HepG2 (cell line): ENCODE measurements around the gene FTCD. TPM values are rescaled to one million over a fixed set of nuclear protein-coding genes. Genes with fewer than 3 reads are reported as not detected.
A peak's percentile ranks its signal among the peaks of the same experiment; 100 is the strongest.

Experiments used
- ATAC-seq: fragments of 200-7000 bp; cut with Tn5 transposase; 3 replicates; pipeline ENCODE4 v1.9.1; 2020; ENCODE audit warnings: mild to moderate bottlenecking, moderate library complexity
- BruUV-seq: library from RNA; stranded (reverse); fragments of 400-500 nt; replicated peaks from 2 replicates; lab custom pipeline; 2021; lab: Mats Ljungman, UMichigan
- CTCF ChIA-PET: fragments of 300-600 bp; formaldehyde crosslinking; extraction: SDS; loops from one replicate; lab custom pipeline; 2021; ENCODE audit warnings: low total read pairs, inconsistent platforms, low intra/inter-chr PET ratio; lab: Yijun Ruan, JAX
- POLR2A ChIA-PET: fragments of 350-600 bp; sonication (Branson Sonifier 250); formaldehyde crosslinking; loops from one replicate; lab custom pipeline; 2020; ENCODE audit warnings: antibody characterized with exemption, inconsistent platforms; lab: Yijun Ruan, JAX
- DNase-seq: peaks from one replicate; pipeline ENCODE4 v3.0.0-alpha.2; 2015; ENCODE audit warnings: low spot score
- FAIRE-seq: peaks from 3 replicates; lab custom pipeline; 2011; peaks lifted over from hg19 to GRCh38; lab: Jason Lieb, UNC
- H2AFZ ChIP-seq: one replicate; pipeline ENCODE4 v1.6.1; 2011; ENCODE audit warnings: low read length, inconsistent platforms
- H3K27ac ChIP-seq: fragments of 300-600 bp; 3 replicates; pipeline ENCODE4 v1.8.0; 2011; ENCODE audit warnings: mixed run types, mild to moderate bottlenecking, mixed read lengths, low read length, inconsistent platforms; ENCODE audit not compliant: insufficient read depth; ENCODE audit errors: extremely low read length
- H3K27me3 ChIP-seq, 2 experiments: fragments of 200-600 bp in 1 of 2; 2 replicates in 1 of 2; 3 replicates in 1 of 2; pipeline versions ENCODE4 v1.6.0 to v1.8.0; 2011; ENCODE audit warnings: low read length in 2 of 2, mild to moderate bottlenecking in 2 of 2, moderate library complexity in 2 of 2, inconsistent platforms in 1 of 2; ENCODE audit not compliant: insufficient read depth in 2 of 2, control insufficient read depth in 1 of 2
- H3K36me3 ChIP-seq, 2 experiments: fragments of 200-600 bp in 1 of 2; replicated peaks in 1 of 2; 2 replicates in 1 of 2; 3 replicates in 1 of 2; pipeline versions ENCODE4 v1.5.1 to v1.8.0; 2011; ENCODE audit warnings: low read length in 2 of 2, inconsistent platforms in 1 of 2; ENCODE audit not compliant: insufficient read depth in 2 of 2, control insufficient read depth in 1 of 2
- H3K4me1 ChIP-seq: 2 replicates; pipeline ENCODE4 v1.5.1; 2012; ENCODE audit warnings: low read length, inconsistent platforms; ENCODE audit not compliant: insufficient read depth
- H3K4me2 ChIP-seq: 2 replicates; pipeline ENCODE4 v1.6.0; 2011; ENCODE audit warnings: low read depth, low read length, inconsistent platforms
- H3K4me3 ChIP-seq, 3 experiments: fragments of 200-600 bp in 1 of 3; sonication (generic), shearing (Covaris generic) in 1 of 3; replicated peaks in 1 of 3; 2 replicates each; pipeline ENCODE4 v1.5.1; 2011 to 2016; ENCODE audit warnings: low read length in 3 of 3, inconsistent platforms in 2 of 3, low read depth in 2 of 3, mild to moderate bottlenecking in 2 of 3, control low read depth in 1 of 3, mixed read lengths in 1 of 3; ENCODE audit not compliant: insufficient read depth in 1 of 3
- H3K79me2 ChIP-seq: one replicate; pipeline ENCODE4 v1.6.1; 2011; ENCODE audit warnings: low read length, inconsistent platforms; ENCODE audit not compliant: insufficient read depth
- H3K9ac ChIP-seq: 2 replicates; pipeline ENCODE4 v1.6.0; 2011; ENCODE audit warnings: mild to moderate bottlenecking, low read depth, low read length, inconsistent platforms; ENCODE audit not compliant: insufficient read depth
- H3K9me3 ChIP-seq: 2 replicates; pipeline ENCODE4 v1.5.1; 2012; ENCODE audit warnings: mild to moderate bottlenecking, low read length
- H4K20me1 ChIP-seq: 2 replicates; pipeline ENCODE4 v1.6.0; 2011; ENCODE audit warnings: inconsistent platforms, mild to moderate bottlenecking, low read length, moderate library complexity; ENCODE audit not compliant: insufficient read depth
- ATF1 ChIP-seq: IDR thresholded peaks from 2 replicates; pipeline ENCODE4 v1.6.1; 2016; ENCODE audit warnings: mild to moderate bottlenecking, control low read depth
- CHD2 ChIP-seq: IDR thresholded peaks from 2 replicates; pipeline ENCODE4 v1.6.1; 2011; ENCODE audit warnings: low read depth, low read length, improper control_type of control experiment
- GABPB1 ChIP-seq: IDR thresholded peaks from 2 replicates; pipeline ENCODE4 v1.6.1; 2016; ENCODE audit warnings: mild to moderate bottlenecking, missing genetic modification reagents, moderate library complexity, missing compliant biosample characterization
- HIVEP1 ChIP-seq: sonication (generic); formaldehyde crosslinking; IDR thresholded peaks from 2 replicates; pipeline ENCODE4 v1.4.0; 2020; ENCODE audit warnings: mild to moderate bottlenecking, missing genetic modification reagents
- MXD3 ChIP-seq: IDR thresholded peaks from 2 replicates; pipeline ENCODE4 v1.6.1; 2016; ENCODE audit warnings: mild to moderate bottlenecking, missing biosample characterization, missing genetic modification reagents
- NFRKB ChIP-seq: fragments of 450-650 bp; IDR thresholded peaks from 2 replicates; pipeline ENCODE4 v1.6.1; 2017
- NFYC ChIP-seq: IDR thresholded peaks from 2 replicates; pipeline ENCODE4 v1.6.1; 2016; ENCODE audit warnings: missing genetic modification reagents, missing compliant biosample characterization
- NRL ChIP-seq: sonication (generic); formaldehyde crosslinking; IDR thresholded peaks from 2 replicates; pipeline ENCODE4 v1.5.0; 2020; ENCODE audit warnings: missing genetic modification reagents, mild to moderate bottlenecking, moderate library complexity, borderline replicate concordance
- PCBP1 ChIP-seq: fragments of 200-400 bp; formaldehyde crosslinking; IDR thresholded peaks from 2 replicates; pipeline ENCODE4 v1.6.1; 2017; ENCODE audit warnings: mild to moderate bottlenecking, low read depth, low read length, borderline replicate concordance
- SP1 ChIP-seq, 2 experiments: fragments of 450-650 bp in 1 of 2; sonication (generic) in 1 of 2; formaldehyde crosslinking in 1 of 2; IDR thresholded peaks; 2 replicates each; pipeline versions ENCODE4 v1.4.0 to v1.6.1; 2016 to 2020; ENCODE audit warnings: missing genetic modification reagents in 1 of 2
- SP4 ChIP-seq: sonication (generic); formaldehyde crosslinking; IDR thresholded peaks from 2 replicates; pipeline ENCODE4 v1.8.1; 2023; ENCODE audit warnings: mild to moderate bottlenecking, missing genetic modification reagents
- ZNF180 ChIP-seq: sonication (generic); formaldehyde crosslinking; IDR thresholded peaks from 2 replicates; pipeline ENCODE4 v1.4.0; 2020; ENCODE audit warnings: low read depth, missing genetic modification reagents, borderline replicate concordance
- WGBS: methylation state at CpG from one replicate; pipeline ENCODE4 v1.1.6; 2017; ENCODE audit warnings: low lambda C conversion rate; 5-methylcytosine and 5-hydroxymethylcytosine counted together
- in situ Hi-C: cut with HindIII; loops from 2 replicates; pipeline ENCODE4 v1.10.0; 2017; ENCODE audit warnings: low pct_unique_long_range_greater_than_20kb; ENCODE audit not compliant: extremely low pct_ligation_motif_present
- intact Hi-C: fragments of 100-400 bp; cut with micrococcal nuclease; formaldehyde crosslinking; loops from one replicate; pipeline ENCODE4 v1.10.0; 2022; ENCODE audit not compliant: unreplicated experiment
- polyA plus RNA-seq, 8 experiments: library from polyadenylated mRNA; depleted of rRNA in 3 of 8; stranded (reverse) in 7 of 8; unstranded in 1 of 8; fragments of >200 nt; fragmentation: Illumina TruSeq in 4 of 8; extraction: Trizol in 4 of 8; gene quantifications; 2 replicates each; pipeline versions ENCODE4 v1.2.1 to v1.2.3, GENCODE V29; 2011 to 2016; ENCODE audit warnings: low read depth in 4 of 8, missing spikeins in 1 of 8, mixed read lengths in 1 of 8; ENCODE audit not compliant: insufficient read depth in 1 of 8
- total RNA-seq, 5 experiments: library from RNA; depleted of rRNA; stranded (reverse); fragments of >200 nt; fragmentation: Illumina TruSeq; extraction: Trizol; gene quantifications; 2 replicates each; pipeline ENCODE4 v1.2.3, GENCODE V29; 2016; ENCODE audit warnings: low read depth in 1 of 5

The FTCD gene
- total and polyA plus RNA-seq, 2 of the 13 experiments (the other 11 are each of a cell fraction or from before 2014, with no cell fraction given) = 75.7 to 105 TPM

- 0 out of 2 replicates have a peak, but pooled peaks cover 2% of the 10 kb centered on the region for H4K20me1 ChIP-seq
- no peaks in the 10 kb centered on the region for H3K9me3 ChIP-seq
- 0 out of 5 replicates have a peak, but pooled peaks cover 0 to 7% of the 10 kb centered on the region in 2 experiments for H3K36me3 ChIP-seq
- no peaks in the 10 kb centered on the region for H3K27me3 ChIP-seq
- POLR2A ChIA-PET = no interaction called here
- no peak overlapping the region for H2AFZ ChIP-seq
- no peak for DNase-seq
- no peak for ATAC-seq
- H3K27ac ChIP-seq = no peak overlapping the region
- in situ Hi-C loops = no loop called here
- FAIRE-seq = no peak
- H3K4me1 ChIP-seq = peaks cover 24% of the 10 kb centered on the region
- TF ChIP-seq NRL (CRISPR knock-in tag) = no peak
- TF ChIP-seq, all 625 proteins: peak for 0
- Histone ChIP-seq H3K9ac (no peak overlapping the region), H3K4me2 (no peak overlapping the region), H3K79me2 (no peaks in the 10 kb centered on the region), H3K4me3 (no peak overlapping the region)
- WGBS = 83% methylated on average over 7 of the region's 7 CpGs
- CTCF ChIA-PET = no interaction called here
- intact Hi-C loops = no loop called here
- BruUV-seq = no TSS peak
Observed at GRCh38 chr21:46185716-46186115, 30.3 kb upstream of the FTCD start.

- H3K9ac ChIP-seq = peak overlapping the region; percentile 42; the same call in 1 of the 2 replicates
- in situ Hi-C loops = no loop called here
- FAIRE-seq (no peak), ATAC-seq (peak; percentile 57), DNase-seq (peak; percentile 51)
- H3K27ac ChIP-seq = no peak overlapping the region
- H2AFZ ChIP-seq = no peak overlapping the region
- no peaks in the 10 kb centered on the region for H3K27me3 ChIP-seq
- no peaks in the 10 kb centered on the region for H3K79me2 ChIP-seq
- intact Hi-C loops = no loop called here
- H3K4me1 ChIP-seq = peaks cover 31% of the 10 kb centered on the region
- H3K9me3 ChIP-seq = no peaks in the 10 kb centered on the region
- peak overlapping the region; percentile 45 to 70 (median 53) for H3K4me3 ChIP-seq
- WGBS = 62% methylated on average over 26 of the region's 30 CpGs
- H4K20me1 ChIP-seq = 0 out of 2 replicates have a peak, but pooled peaks cover 2% of the 10 kb centered on the region
- ChIA-PET CTCF (no interaction called here), POLR2A (no interaction called here)
- peak overlapping the region; percentile 62 for H3K4me2 ChIP-seq
- H3K36me3 ChIP-seq = 0 out of 5 replicates have a peak, but pooled peaks cover 0 to 4% of the 10 kb centered on the region in 2 experiments
- BruUV-seq = no TSS peak
- TF ChIP-seq SP4 (CRISPR knock-in tag) (peak; percentile 92), MXD3 (no peak), NFYC (CRISPR knock-in tag) (peak; percentile 94), GABPB1 (CRISPR knock-in tag) (peak; percentile 24; the same call in 1 of the 2 replicates), ZNF180 (CRISPR knock-in tag) (no peak), SP1 (IDR thresholded peaks at IDR 0.05) (no peak), SP1 (CRISPR knock-in tag; IDR thresholded peaks at IDR 0.05) (peak; percentile 68), HIVEP1 (CRISPR knock-in tag) (no peak), CHD2 (peak; percentile 65), ATF1 (peak; percentile 60; the same call in 1 of the 2 replicates), NFRKB (no peak), PCBP1 (0 out of 2 replicates have a peak, but pooled peaks have one; percentile 60)
Observed at GRCh38 chr21:46184625-46185555, 29.5 kb upstream of the FTCD start.
